OCI-LY1 (cell line): Measurements from ENCODE around the gene PLXNA2.

Experiments
- H2AFZ ChIP-seq: fragments of 200-600 bp; sonication (generic), shearing (Covaris generic); 2 replicates; pipeline ENCODE4 v1.6.0; 2014; ENCODE audit warnings: antibody characterized with exemption, mild to moderate bottlenecking, low read length
- H3F3A ChIP-seq: fragments of 200-600 bp; sonication (generic), shearing (Covaris generic); 2 replicates; pipeline ENCODE4 v1.6.0; 2014; ENCODE audit warnings: mild to moderate bottlenecking, antibody characterized with exemption, low read length, moderate library complexity; ENCODE audit not compliant: insufficient read depth
- H3K27ac ChIP-seq: fragments of 200-600 bp; sonication (generic); 2 replicates; pipeline ENCODE4 v1.5.1; 2014; ENCODE audit warnings: low read length, mixed run types, mild to moderate bottlenecking, low read depth; ENCODE audit not compliant: poor library complexity, severe bottlenecking
- H3K27me3 ChIP-seq: fragments of 200-600 bp; sonication (generic); 2 replicates; pipeline ENCODE4 v1.6.0; 2014; ENCODE audit warnings: antibody characterized with exemption, mild to moderate bottlenecking, low read length, moderate library complexity; ENCODE audit not compliant: insufficient read depth
- H3K36me3 ChIP-seq: fragments of 200-600 bp; sonication (generic); 2 replicates; pipeline ENCODE4 v1.6.1; 2014; ENCODE audit warnings: mild to moderate bottlenecking, antibody characterized with exemption, low read length, moderate library complexity, mixed read lengths; ENCODE audit not compliant: insufficient read depth
- H3K4me1 ChIP-seq: fragments of 200-600 bp; sonication (generic); 2 replicates; pipeline ENCODE4 v1.5.1; 2014; ENCODE audit warnings: mild to moderate bottlenecking, low read length, moderate library complexity; ENCODE audit not compliant: insufficient read depth, severe bottlenecking
- H3K4me2 ChIP-seq: fragments of 200-600 bp; sonication (generic), shearing (Covaris generic); 2 replicates; pipeline ENCODE4 v1.6.1; 2014; ENCODE audit warnings: low read length
- H3K4me3 ChIP-seq: fragments of 200-600 bp; sonication (generic); 2 replicates; pipeline ENCODE4 v1.5.1; 2014; ENCODE audit warnings: low read length, low read depth, mild to moderate bottlenecking, mixed read lengths; ENCODE audit not compliant: poor library complexity, severe bottlenecking
- H3K79me2 ChIP-seq: fragments of 200-600 bp; shearing (Covaris generic); 2 replicates; pipeline ENCODE4 v1.6.1; 2016; ENCODE audit warnings: mixed run types, low read length, mixed read lengths; ENCODE audit not compliant: insufficient read depth
- H3K9ac ChIP-seq: fragments of 200-600 bp; sonication (generic), shearing (Covaris generic); 2 replicates; pipeline ENCODE4 v1.6.1; 2014; ENCODE audit warnings: mild to moderate bottlenecking, low read length, mixed read lengths
- H3K9me2 ChIP-seq: fragments of 200-600 bp; sonication (generic), shearing (Covaris generic); 2 replicates; pipeline ENCODE4 v1.6.1; 2014; ENCODE audit warnings: low read depth, mild to moderate bottlenecking, low read length, mixed read lengths
- H3K9me3 ChIP-seq: fragments of 200-600 bp; shearing (Covaris generic); 2 replicates; pipeline ENCODE4 v1.6.1; 2014; ENCODE audit warnings: low read length, mixed read lengths
- H4K20me1 ChIP-seq: fragments of 200-600 bp; sonication (generic), shearing (Covaris generic); 2 replicates; pipeline ENCODE4 v1.6.0; 2016; ENCODE audit warnings: mild to moderate bottlenecking, low read length; ENCODE audit not compliant: insufficient read depth
- CTCF ChIP-seq: fragments of 200-600 bp; sonication (generic), shearing (Covaris generic); IDR thresholded peaks from 2 replicates; pipeline ENCODE4 v1.5.1; 2017; ENCODE audit warnings: mild to moderate bottlenecking, antibody characterized with exemption, low read length, moderate library complexity, mixed read lengths
- EZH2 ChIP-seq: fragments of 200-600 bp; sonication (generic), shearing (Covaris generic); IDR thresholded peaks from 2 replicates; pipeline ENCODE4 v1.8.0; 2017; ENCODE audit warnings: borderline replicate concordance, mixed run types, mild to moderate bottlenecking, antibody characterized with exemption, low read length, moderate library complexity, mixed read lengths

PLXNA2 gene

DNA sequence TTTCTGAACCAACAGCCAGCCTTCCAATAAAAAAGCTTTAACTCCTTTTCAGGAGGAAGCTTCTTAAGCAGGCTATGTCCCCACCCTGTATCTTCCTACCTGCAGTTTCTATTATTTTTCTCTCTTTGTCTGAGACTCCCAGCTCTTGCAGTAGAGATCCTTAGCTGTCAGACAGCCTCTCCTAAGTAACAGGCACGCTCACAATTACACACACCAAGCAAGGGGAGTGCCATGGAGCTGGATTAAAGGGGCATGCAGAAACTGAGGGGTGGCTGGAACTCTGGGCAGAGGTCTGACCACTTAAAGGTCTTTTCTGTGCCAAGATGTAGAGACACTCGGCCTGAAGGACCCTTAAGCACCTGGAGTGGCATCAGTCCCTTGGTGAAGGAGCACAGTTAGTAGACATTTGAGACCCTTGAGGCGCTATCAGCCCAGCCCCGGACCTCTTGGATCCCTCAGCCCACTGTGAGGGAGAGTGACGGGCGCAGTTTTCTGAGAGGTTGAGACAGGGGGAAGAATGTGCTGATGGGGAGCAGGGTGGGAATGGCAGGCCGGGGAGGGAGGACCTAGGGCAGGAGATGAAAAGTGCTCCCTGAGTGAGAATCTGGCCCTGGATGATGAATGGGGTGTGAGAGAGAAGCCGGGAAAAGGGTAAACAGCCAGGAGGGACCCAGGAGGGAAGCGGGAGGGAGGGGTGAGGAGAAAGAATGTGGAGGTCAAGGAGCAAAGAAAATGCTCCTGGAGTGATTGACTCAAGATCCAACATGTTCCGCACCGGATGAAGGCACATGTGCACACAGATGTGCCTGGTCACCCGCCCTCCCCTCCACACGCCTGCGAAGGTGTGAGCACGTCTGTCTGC is 13.3 kb downstream of the PLXNA2 start:
- Histone ChIP-seq H4K20me1 (no peaks in the 10 kb centered on the region), H3F3A (no peaks in the 10 kb centered on the region), H3K79me2 (no peaks in the 10 kb centered on the region), H3K4me2 (no peak overlapping the region), H3K4me1 (no peaks in the 10 kb centered on the region), H3K9ac (no peak overlapping the region), H3K9me2 (no peaks in the 10 kb centered on the region), H3K4me3 (no peak overlapping the region), H3K9me3 (no peaks in the 10 kb centered on the region), H3K27ac (no peak overlapping the region), H3K36me3 (no peaks in the 10 kb centered on the region), H3K27me3 (no peaks in the 10 kb centered on the region), H2AFZ (no peak overlapping the region)
- TF ChIP-seq EZH2 = no peak
- TF ChIP-seq CTCF = no peak

GRCh38 chr1:208228550-208228949 is 15.6 kb downstream of the PLXNA2 start:
- Histone ChIP-seq H3K4me1 (no peaks in the 10 kb centered on the region), H3K9ac (no peak overlapping the region), H3K9me2 (no peaks in the 10 kb centered on the region), H3K27ac (no peak overlapping the region), H3F3A (no peaks in the 10 kb centered on the region), H3K4me2 (no peak overlapping the region), H3K9me3 (no peaks in the 10 kb centered on the region), H2AFZ (no peak overlapping the region), H3K27me3 (no peaks in the 10 kb centered on the region), H4K20me1 (no peaks in the 10 kb centered on the region), H3K79me2 (no peaks in the 10 kb centered on the region), H3K36me3 (no peaks in the 10 kb centered on the region), H3K4me3 (no peak overlapping the region)
- no peak for TF ChIP-seq EZH2
- no peak for TF ChIP-seq CTCF

DNA sequence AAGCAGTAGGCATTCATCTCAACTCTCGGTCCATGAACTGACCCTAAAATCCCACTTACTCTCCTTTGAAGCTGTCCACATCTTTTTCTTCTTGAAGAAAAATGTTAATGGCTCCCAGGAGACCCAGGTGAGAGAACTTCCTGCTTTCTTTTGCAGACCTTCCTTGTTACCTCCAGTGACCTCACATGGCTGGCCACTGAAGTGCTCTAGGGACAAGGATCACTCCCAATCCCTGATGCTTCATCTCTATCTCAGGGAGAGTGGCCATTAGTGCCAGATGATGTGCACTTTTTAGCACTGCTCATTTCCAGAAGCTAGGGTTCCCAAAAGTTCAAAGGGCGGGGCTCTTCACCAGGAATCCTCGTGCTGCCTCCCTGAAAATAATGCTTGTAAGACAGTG is 16.2 kb downstream of the PLXNA2 start:
- Histone ChIP-seq H3K4me2 (no peak overlapping the region), H3K9me3 (no peaks in the 10 kb centered on the region), H3K36me3 (no peaks in the 10 kb centered on the region), H3K9ac (no peak overlapping the region), H3K4me3 (no peak overlapping the region), H3K27me3 (no peaks in the 10 kb centered on the region), H3K4me1 (no peaks in the 10 kb centered on the region), H3F3A (no peaks in the 10 kb centered on the region), H3K9me2 (no peaks in the 10 kb centered on the region), H3K27ac (no peak overlapping the region), H4K20me1 (no peaks in the 10 kb centered on the region), H2AFZ (no peak overlapping the region), H3K79me2 (no peaks in the 10 kb centered on the region)
- TF ChIP-seq CTCF = no peak
- TF ChIP-seq EZH2 = no peak
